ENCODE measurements around the gene ARHGAP6. TPM values are rescaled to one million over a fixed set of nuclear protein-coding genes. Genes with fewer than 3 reads are reported as not detected.

Gene ARHGAP6
- total and polyA plus RNA-seq, 2 donors (not counting 3 experiments of a cell fraction or from before 2014, with no cell fraction given): 0.69 to 0.83 TPM

DNA sequence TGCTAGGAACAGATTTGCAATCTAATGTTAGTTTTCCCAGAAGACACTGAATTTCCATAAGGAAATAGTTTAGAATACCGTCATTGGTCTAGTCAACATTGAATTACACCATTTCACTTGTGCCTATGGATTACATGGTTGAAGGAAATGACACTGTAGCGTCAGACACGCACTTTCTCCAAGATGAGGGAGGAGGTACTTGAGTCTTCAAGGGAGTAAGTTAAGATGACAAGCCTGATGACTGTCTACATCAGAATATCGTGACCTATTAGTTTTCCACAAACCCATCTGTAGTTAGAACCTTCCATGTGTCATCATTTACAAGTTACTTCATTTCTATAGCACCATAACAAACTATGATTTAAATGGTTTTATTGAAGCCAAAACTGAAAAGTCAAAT, 218.8 kb downstream of the ARHGAP6 start:
- H3K9me1 ChIP-seq (replicated peaks; ENCODE audit: control insufficient read depth, extremely low read depth, insufficient read depth, low read length): no peaks in the 10 kb centered on the region
- H3K4me3 ChIP-seq (replicated peaks in 1 of 3; ENCODE audit: insufficient read depth in 1 of 3, low read depth in 1 of 3, low read length in 3 of 3): no peak overlapping the region
- H3K36me3 ChIP-seq (ENCODE audit: control insufficient read depth in 2 of 2, extremely low read depth in 1 of 2, insufficient read depth in 2 of 2, low read length in 2 of 2): no peaks in the 10 kb centered on the region
- TF ChIP-seq JUN (IDR thresholded peaks at IDR 0.05; ENCODE audit: borderline replicate concordance, insufficient read depth, insufficient read length, low read depth) (no peak), EZH2 (IDR thresholded peaks at IDR 0.05; ENCODE audit: borderline replicate concordance, low read depth, low read length, severe bottlenecking) (no peak), FOS (IDR thresholded peaks at IDR 0.05; ENCODE audit: borderline replicate concordance, insufficient read depth, low read length) (no peak), POLR2A (IDR thresholded peaks at IDR 0.05; ENCODE audit: low read depth, low read length) (no peak), MYC (IDR thresholded peaks at IDR 0.05; ENCODE audit: low read depth, low read length) (no peak)
- TF ChIP-seq, protein P1, sequence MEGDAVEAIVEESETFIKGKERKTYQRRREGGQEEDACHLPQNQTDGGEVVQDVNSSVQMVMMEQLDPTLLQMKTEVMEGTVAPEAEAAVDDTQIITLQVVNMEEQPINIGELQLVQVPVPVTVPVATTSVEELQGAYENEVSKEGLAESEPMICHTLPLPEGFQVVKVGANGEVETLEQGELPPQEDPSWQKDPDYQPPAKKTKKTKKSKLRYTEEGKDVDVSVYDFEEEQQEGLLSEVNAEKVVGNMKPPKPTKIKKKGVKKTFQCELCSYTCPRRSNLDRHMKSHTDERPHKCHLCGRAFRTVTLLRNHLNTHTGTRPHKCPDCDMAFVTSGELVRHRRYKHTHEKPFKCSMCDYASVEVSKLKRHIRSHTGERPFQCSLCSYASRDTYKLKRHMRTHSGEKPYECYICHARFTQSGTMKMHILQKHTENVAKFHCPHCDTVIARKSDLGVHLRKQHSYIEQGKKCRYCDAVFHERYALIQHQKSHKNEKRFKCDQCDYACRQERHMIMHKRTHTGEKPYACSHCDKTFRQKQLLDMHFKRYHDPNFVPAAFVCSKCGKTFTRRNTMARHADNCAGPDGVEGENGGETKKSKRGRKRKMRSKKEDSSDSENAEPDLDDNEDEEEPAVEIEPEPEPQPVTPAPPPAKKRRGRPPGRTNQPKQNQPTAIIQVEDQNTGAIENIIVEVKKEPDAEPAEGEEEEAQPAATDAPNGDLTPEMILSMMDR (IDR thresholded peaks at IDR 0.05; ENCODE audit: extremely low read depth in 1 of 2, insufficient read depth in 1 of 2, low read depth in 1 of 2, low read length in 2 of 2): no peak
- TF ChIP-seq, protein P2, sequence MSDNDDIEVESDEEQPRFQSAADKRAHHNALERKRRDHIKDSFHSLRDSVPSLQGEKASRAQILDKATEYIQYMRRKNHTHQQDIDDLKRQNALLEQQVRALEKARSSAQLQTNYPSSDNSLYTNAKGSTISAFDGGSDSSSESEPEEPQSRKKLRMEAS (IDR thresholded peaks at IDR 0.05; ENCODE audit: insufficient read depth, insufficient read length): no peak
- no peaks in the 10 kb centered on the region for H4K20me1 ChIP-seq (replicated peaks; ENCODE audit: control insufficient read depth, extremely low read depth, insufficient read depth, low read length)
- no peak overlapping the region for H3K4me2 ChIP-seq (ENCODE audit: insufficient read depth, low read length)
- no peak overlapping the region for H3K27ac ChIP-seq (ENCODE audit: insufficient read depth, low read depth, low read length)
- no peak overlapping the region for H2AFZ ChIP-seq (ENCODE audit: low read depth, low read length)
- no peak overlapping the region for H3K9ac ChIP-seq (replicated peaks; ENCODE audit: extremely low read depth, insufficient read depth, low read length)
- H3K4me1 ChIP-seq (ENCODE audit: control insufficient read depth, extremely low read depth, insufficient read depth, low read length): no peaks in the 10 kb centered on the region
- CTCF ChIA-PET: no interaction called here
- intact Hi-C loops (cut with micrococcal nuclease) (no loop called here), dilution Hi-C loops (cut with MboI; ENCODE audit: extremely low pct_ligation_motif_present, low sequenced_read_pairs) (no loop called here)
- peak; percentile 6 for DNase-seq (ENCODE audit: low read depth, low spot score)
- POLR2A ChIA-PET: no interaction called here
- no TSS peak for BruUV-seq (replicated peaks)
- no peaks in the 10 kb centered on the region for H3K27me3 ChIP-seq (ENCODE audit: control insufficient read depth in 2 of 2, insufficient read depth in 2 of 2, low read length in 2 of 2)
- no peaks in the 10 kb centered on the region for H3K79me2 ChIP-seq (ENCODE audit: control insufficient read depth, insufficient read depth, low read length)
- H3K9me3 ChIP-seq (replicated peaks; ENCODE audit: control insufficient read depth, insufficient read depth, low read length): no peaks in the 10 kb centered on the region
- FAIRE-seq: peak; percentile 46
